Measurements from ENCODE around the gene ZNF512B. TPM values are rescaled to one million over a fixed set of nuclear protein-coding genes. Genes with fewer than 3 reads are reported as not detected.

Gene ZNF512B
- total and polyA plus RNA-seq, 4 donors = 1.8 to 11.8 (median 9.8) TPM

DNA sequence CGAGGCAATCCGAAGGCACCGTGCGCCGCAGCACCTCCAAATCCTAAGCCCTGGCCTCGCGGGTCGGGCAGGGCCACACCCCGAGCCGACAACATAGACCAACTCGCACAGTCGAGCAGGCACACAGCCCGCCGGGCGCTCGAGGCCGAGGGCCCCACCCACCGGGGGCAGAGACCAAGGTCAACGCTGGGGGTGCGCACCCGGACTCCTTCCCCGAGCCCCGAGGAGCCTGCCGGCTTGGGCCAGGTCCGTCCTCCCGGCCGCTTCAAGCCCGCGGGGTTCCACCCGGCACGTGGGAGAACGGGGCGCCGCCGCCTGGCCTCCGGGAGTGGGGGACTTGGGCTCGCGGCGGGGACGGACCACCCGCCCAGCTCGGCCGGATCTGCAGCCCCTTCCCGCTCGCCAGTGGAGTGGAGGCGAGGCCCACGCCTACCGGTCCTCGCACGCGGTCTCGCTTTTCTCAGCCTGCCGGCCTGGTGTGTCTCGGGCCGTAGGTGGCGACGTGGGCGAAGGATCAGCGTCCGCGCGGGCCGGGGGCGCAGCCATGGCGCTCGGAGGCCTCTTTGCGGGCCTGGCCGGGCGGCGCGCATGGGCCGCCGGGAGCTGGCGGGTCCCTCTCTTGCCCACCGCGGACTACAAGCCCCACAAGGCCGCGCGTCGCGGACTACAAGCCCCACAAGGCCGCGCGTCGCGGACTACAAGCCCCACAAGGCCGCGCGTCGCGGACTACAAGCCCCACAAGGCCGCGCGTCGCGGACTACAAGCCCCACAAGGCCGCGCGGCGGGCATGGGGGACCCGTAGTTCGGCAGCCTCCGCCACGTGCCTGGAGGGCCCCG is 13.7 kb downstream of the ZNF512B start, which contains the start of gene UCKL1:
TSS of gene UCKL1 (minus strand) at position 590 of the 837 bp plus-strand sequence. CDS start at position 546, 44 bp downstream.
- H3K27me3 ChIP-seq (ENCODE audit: control insufficient read depth in 4 of 4, insufficient read depth in 4 of 4, low read length in 3 of 4) = no peaks in the 10 kb centered on the region
- DNase-seq (ENCODE audit: low spot score) = peak; percentile 85
- H3K9me3 ChIP-seq (ENCODE audit: control insufficient read depth in 4 of 4, low read length in 3 of 4) = no peaks in the 10 kb centered on the region
- peak within 1 kb of the TSS; percentile 78 to 95 (median 87) for H3K4me3 ChIP-seq (ENCODE audit: low read depth in 1 of 3, low read length in 3 of 3)
- peak within 1 kb of the TSS in 1 of 2 donors; percentile 95 for H3K9ac ChIP-seq (ENCODE audit: low read depth in 1 of 2, low read length in 2 of 2)
- peaks cover 22 to 63% (median 45%) of the 10 kb centered on the region in 4 donors for H3K4me1 ChIP-seq (ENCODE audit: control insufficient read depth in 4 of 4, insufficient read depth in 4 of 4, low read length in 3 of 4)
- peaks cover 2 to 12% (median 4%) of the 10 kb centered on the region in 4 donors for H3K36me3 ChIP-seq (ENCODE audit: control insufficient read depth in 4 of 4, insufficient read depth in 3 of 4, low read depth in 1 of 4, low read length in 3 of 4)
- TF ChIP-seq HNF4G (IDR thresholded peaks at IDR 0.05) (no peak), EGR1 (IDR thresholded peaks at IDR 0.05; ENCODE audit: low read depth in 2 of 2) (no peak), RAD21 (IDR thresholded peaks at IDR 0.05) (peak in 1 of 2 donors; percentile 6), GABPA (IDR thresholded peaks at IDR 0.05 in 1 of 2, conservative IDR thresholded peaks at IDR 0.05 in 1 of 2) (peak in 1 of 2 donors; percentile 80), YY1 (IDR thresholded peaks at IDR 0.05) (peak; percentile 64), RXRA (IDR thresholded peaks at IDR 0.05) (peak; percentile 8 to 17), JUND (IDR thresholded peaks at IDR 0.05) (no peak), SP1 (IDR thresholded peaks at IDR 0.05) (peak; percentile 44), HNF4A (conservative IDR thresholded peaks at IDR 0.05) (peak; percentile 64 to 74)
- TF ChIP-seq, protein P1, sequence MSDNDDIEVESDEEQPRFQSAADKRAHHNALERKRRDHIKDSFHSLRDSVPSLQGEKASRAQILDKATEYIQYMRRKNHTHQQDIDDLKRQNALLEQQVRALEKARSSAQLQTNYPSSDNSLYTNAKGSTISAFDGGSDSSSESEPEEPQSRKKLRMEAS (IDR thresholded peaks at IDR 0.05) = peak; percentile 90
- under 1% methylated on average over 105 of the region's 105 CpGs for WGBS
- H3K27ac ChIP-seq (ENCODE audit: low read depth in 1 of 2, low read length in 2 of 2) = peak within 1 kb of the TSS; percentile 67 to 86

DNA sequence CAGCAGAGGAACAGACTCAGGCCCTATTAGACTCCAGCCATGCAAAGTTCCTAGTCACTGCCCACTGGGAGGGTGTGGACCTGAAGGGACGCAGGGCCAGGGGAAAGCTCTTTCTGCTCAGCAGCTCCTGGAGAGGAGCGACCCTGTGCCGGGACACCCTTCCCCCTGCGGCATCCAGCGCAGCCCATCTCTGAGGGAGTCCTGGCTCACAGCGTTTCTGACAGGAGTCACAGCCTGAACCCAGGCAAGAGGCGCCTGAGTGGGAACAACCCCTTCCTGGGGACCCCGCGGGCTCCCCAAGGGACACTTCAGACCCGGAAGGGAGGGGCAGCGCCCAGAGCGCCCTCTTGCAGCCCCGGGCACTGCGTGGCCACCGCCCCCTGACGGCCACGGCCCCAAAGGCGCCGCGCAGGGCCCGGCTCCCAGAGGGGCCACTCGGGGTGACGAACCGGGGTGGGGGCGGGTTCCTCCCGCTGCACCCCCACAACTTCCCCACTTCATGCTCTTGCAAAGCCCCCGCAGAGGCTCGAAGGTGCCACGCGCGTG is 14.4 kb downstream of the ZNF512B start:
- 3% methylated on average over 31 of the region's 31 CpGs for WGBS
- Histone ChIP-seq H3K4me1 (ENCODE audit: control insufficient read depth in 4 of 4, insufficient read depth in 4 of 4, low read length in 3 of 4) (peaks cover 22 to 70% (median 52%) of the 10 kb centered on the region in 4 donors), H3K27ac (ENCODE audit: low read depth in 1 of 2, low read length in 2 of 2) (peak overlapping the region; percentile 67 to 86), H3K27me3 (ENCODE audit: control insufficient read depth in 4 of 4, insufficient read depth in 4 of 4, low read length in 3 of 4) (no peaks in the 10 kb centered on the region), H3K4me3 (ENCODE audit: low read depth in 1 of 3, low read length in 3 of 3) (peak overlapping the region; percentile 78 to 95 (median 87)), H3K9me3 (ENCODE audit: control insufficient read depth in 4 of 4, low read length in 3 of 4) (no peaks in the 10 kb centered on the region), H3K36me3 (ENCODE audit: control insufficient read depth in 4 of 4, insufficient read depth in 3 of 4, low read depth in 1 of 4, low read length in 3 of 4) (peaks cover 2 to 10% (median 3%) of the 10 kb centered on the region in 4 donors), H3K9ac (ENCODE audit: low read depth in 1 of 2, low read length in 2 of 2) (peak overlapping the region in 1 of 2 donors; percentile 95)
- no peak for TF ChIP-seq YY1 (IDR thresholded peaks at IDR 0.05)
- TF ChIP-seq, protein P2, sequence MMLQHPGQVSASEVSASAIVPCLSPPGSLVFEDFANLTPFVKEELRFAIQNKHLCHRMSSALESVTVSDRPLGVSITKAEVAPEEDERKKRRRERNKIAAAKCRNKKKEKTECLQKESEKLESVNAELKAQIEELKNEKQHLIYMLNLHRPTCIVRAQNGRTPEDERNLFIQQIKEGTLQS (IDR thresholded peaks at IDR 0.05) = no peak
- TF ChIP-seq, protein P3, sequence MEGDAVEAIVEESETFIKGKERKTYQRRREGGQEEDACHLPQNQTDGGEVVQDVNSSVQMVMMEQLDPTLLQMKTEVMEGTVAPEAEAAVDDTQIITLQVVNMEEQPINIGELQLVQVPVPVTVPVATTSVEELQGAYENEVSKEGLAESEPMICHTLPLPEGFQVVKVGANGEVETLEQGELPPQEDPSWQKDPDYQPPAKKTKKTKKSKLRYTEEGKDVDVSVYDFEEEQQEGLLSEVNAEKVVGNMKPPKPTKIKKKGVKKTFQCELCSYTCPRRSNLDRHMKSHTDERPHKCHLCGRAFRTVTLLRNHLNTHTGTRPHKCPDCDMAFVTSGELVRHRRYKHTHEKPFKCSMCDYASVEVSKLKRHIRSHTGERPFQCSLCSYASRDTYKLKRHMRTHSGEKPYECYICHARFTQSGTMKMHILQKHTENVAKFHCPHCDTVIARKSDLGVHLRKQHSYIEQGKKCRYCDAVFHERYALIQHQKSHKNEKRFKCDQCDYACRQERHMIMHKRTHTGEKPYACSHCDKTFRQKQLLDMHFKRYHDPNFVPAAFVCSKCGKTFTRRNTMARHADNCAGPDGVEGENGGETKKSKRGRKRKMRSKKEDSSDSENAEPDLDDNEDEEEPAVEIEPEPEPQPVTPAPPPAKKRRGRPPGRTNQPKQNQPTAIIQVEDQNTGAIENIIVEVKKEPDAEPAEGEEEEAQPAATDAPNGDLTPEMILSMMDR (IDR thresholded peaks at IDR 0.05; ENCODE audit: low read depth, low read length, missing input control) = no peak
- TF ChIP-seq, protein P1 (IDR thresholded peaks at IDR 0.05) = no peak
- no peak for TF ChIP-seq JUND (IDR thresholded peaks at IDR 0.05)
- peak in 1 of 2 donors; percentile 2 for TF ChIP-seq RAD21 (IDR thresholded peaks at IDR 0.05)
- DNase-seq (ENCODE audit: low spot score) = peak; percentile 52
